HTERT RPE-1 (cell line): ENCODE results near the gene FBXL17.

Experiments used
- in situ Hi-C: fragments of 300-500 bp; cut with MboI; formaldehyde crosslinking; loops from 4 replicates; pipeline ENCODE4 v1.14.3; 2020; ENCODE audit warnings: low sequenced_read_pairs

The FBXL17 gene

GRCh38 chr5:108375768-108376167 lies 6.1 kb downstream of the FBXL17 start:
- in situ Hi-C loops: no loop called here

- in situ Hi-C loops: no loop called here
These were observed 8.5 kb downstream of the FBXL17 start for GRCh38 chr5:108373426-108373825.

- in situ Hi-C loops: no loop called here
These were observed 9.5 kb downstream of the FBXL17 start for GRCh38 chr5:108372369-108372768.

GRCh38 chr5:108371263-108371662 lies 10.6 kb downstream of the FBXL17 start:
- in situ Hi-C loops: no loop called here

GRCh38 chr5:108369167-108369566 lies 12.7 kb downstream of the FBXL17 start:
- in situ Hi-C loops: no loop called here

- in situ Hi-C loops: no loop called here
These were observed 14.1 kb downstream of the FBXL17 start for GRCh38 chr5:108367679-108368334.

- in situ Hi-C loops: no loop called here
These were observed 15.4 kb downstream of the FBXL17 start for GRCh38 chr5:108366500-108366899.

GRCh38 chr5:108361771-108362170 lies 20.1 kb downstream of the FBXL17 start:
- in situ Hi-C loops: no loop called here

- in situ Hi-C loops: no loop called here
These were observed 20.7 kb downstream of the FBXL17 start for GRCh38 chr5:108361239-108361638.

- in situ Hi-C loops: no loop called here
These were observed 21.6 kb downstream of the FBXL17 start for GRCh38 chr5:108360280-108360679.

- in situ Hi-C loops: no loop called here
These were observed 25.6 kb downstream of the FBXL17 start for GRCh38 chr5:108356286-108356685.

GRCh38 chr5:108353087-108353486 lies 28.8 kb downstream of the FBXL17 start:
- in situ Hi-C loops: no loop called here

GRCh38 chr5:108345541-108346171 lies 36.2 kb downstream of the FBXL17 start:
- in situ Hi-C loops: no loop called here

GRCh38 chr5:108344103-108344822 lies 37.6 kb downstream of the FBXL17 start:
- in situ Hi-C loops: no loop called here

- in situ Hi-C loops: no loop called here
These were observed 40.0 kb downstream of the FBXL17 start for GRCh38 chr5:108341866-108342265.

GRCh38 chr5:108340131-108340530 lies 41.8 kb downstream of the FBXL17 start:
- in situ Hi-C loops: no loop called here

GRCh38 chr5:108339220-108339619 lies 42.7 kb downstream of the FBXL17 start:
- in situ Hi-C loops: no loop called here

GRCh38 chr5:108334225-108334624 lies 47.7 kb downstream of the FBXL17 start:
- in situ Hi-C loops: no loop called here

GRCh38 chr5:108326982-108327381 lies 54.9 kb downstream of the FBXL17 start:
- in situ Hi-C loops: no loop called here

- in situ Hi-C loops: no loop called here
These were observed 57.0 kb downstream of the FBXL17 start for GRCh38 chr5:108324886-108325285.

- in situ Hi-C loops: no loop called here
These were observed 60.6 kb downstream of the FBXL17 start for GRCh38 chr5:108321341-108321740.

GRCh38 chr5:108320231-108320630 lies 61.7 kb downstream of the FBXL17 start:
- in situ Hi-C loops: no loop called here
